ENCODE measurements around the gene KIR2DL4.
"Not testable (repeated sequence)": the region's sequence is repeated elsewhere in the genome, so short reads cannot be mapped to it uniquely, and the experiment has no call there.

- TF ChIP-seq POLR2A (IDR thresholded peaks at IDR 0.05; ENCODE audit: borderline replicate concordance, extremely low read depth, insufficient read depth, insufficient read length); EGR1 (IDR thresholded peaks at IDR 0.05; ENCODE audit: low read depth); CTCF (IDR thresholded peaks at IDR 0.05 in 2 of 3, conservative IDR thresholded peaks at IDR 0.05 in 1 of 3; ENCODE audit: borderline replicate concordance in 1 of 3, insufficient read depth in 1 of 3, low read depth in 2 of 3, low read length in 2 of 3); CEBPB (IDR thresholded peaks at IDR 0.05; ENCODE audit: low read depth); ZBTB33 (IDR thresholded peaks at IDR 0.05; ENCODE audit: extremely low read depth, insufficient replicate concordance, low read length); POLR2AphosphoS5 (IDR thresholded peaks at IDR 0.05; ENCODE audit: low read depth, low read length); MAX (IDR thresholded peaks at IDR 0.05); EZH2 (IDR thresholded peaks at IDR 0.05); TCF7L2 (IDR thresholded peaks at IDR 0.05; ENCODE audit: borderline replicate concordance, extremely low read depth, insufficient read depth, insufficient read length); RAD21 (IDR thresholded peaks at IDR 0.05; ENCODE audit: low read depth); CBX3 (IDR thresholded peaks at IDR 0.05; ENCODE audit: low read depth): not testable (repeated sequence)
Observed at GRCh38 chr19:54824416-54824815, 21.0 kb downstream of the KIR2DL4 start.
